GM08714 (cell line): ENCODE measurements around the gene SCN2A.
"Not testable (repeated sequence)": the region's sequence is repeated elsewhere in the genome, so short reads cannot be mapped to it uniquely, and the experiment has no call there.

Source experiments
- H3K4me3 ChIP-seq: fragments of 200-500 bp; sonication (Bioruptor generic); 2 replicates; pipeline ENCODE4 v1.5.1; 2014; ENCODE audit warnings: mild to moderate bottlenecking, low read length, inconsistent platforms
- ZNF274 ChIP-seq: IDR thresholded peaks from 2 replicates; pipeline ENCODE4 v1.6.1; 2012; ENCODE audit warnings: mild to moderate bottlenecking, low read depth, low read length

SCN2A gene

GRCh38 chr2:165328272-165328671 lies 89.1 kb downstream of the SCN2A start:
- no peak for TF ChIP-seq ZNF274
- no peak overlapping the region for H3K4me3 ChIP-seq

DNA sequence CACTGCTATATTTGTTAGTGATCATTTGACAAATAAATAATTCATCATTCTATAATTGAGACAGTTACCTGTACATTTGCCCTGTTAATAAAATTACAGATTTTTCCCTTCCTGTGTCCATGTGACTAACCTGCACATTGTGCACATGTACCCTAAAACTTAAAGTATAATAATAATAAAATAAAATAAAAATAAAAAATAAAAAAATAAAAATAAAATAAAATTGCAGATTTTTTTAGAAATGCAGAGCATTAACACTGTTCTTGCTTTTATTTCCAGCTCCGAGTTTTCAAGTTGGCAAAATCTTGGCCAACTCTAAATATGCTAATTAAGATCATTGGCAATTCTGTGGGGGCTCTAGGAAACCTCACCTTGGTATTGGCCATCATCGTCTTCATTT lies 105.1 kb downstream of the SCN2A start:
- not testable (repeated sequence) for H3K4me3 ChIP-seq

GRCh38 chr2:165348441-165348840 lies 109.2 kb downstream of the SCN2A start:
- H3K4me3 ChIP-seq, result no peak overlapping the region
- TF ChIP-seq ZNF274, result no peak

DNA sequence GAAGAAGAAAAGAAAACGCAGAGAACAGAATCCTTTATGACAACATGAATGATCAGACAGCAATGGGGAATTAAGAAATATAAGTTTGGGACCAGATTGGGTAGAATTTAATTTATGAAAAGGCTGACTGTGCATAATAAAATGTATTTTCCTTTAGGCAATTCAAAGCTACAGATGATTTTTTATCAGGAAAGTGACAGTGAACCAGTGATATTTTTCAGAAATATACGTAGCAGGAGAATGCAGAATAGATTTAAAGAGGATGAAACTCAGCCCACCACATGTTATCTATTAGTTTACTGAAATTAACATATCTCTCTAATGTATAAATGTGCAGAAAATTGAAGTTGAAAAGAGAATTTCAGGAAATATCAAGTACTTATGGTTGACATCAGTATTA lies 110.0 kb downstream of the SCN2A start:
- H3K4me3 ChIP-seq, result no peak overlapping the region
- no peak for TF ChIP-seq ZNF274

- H3K4me3 ChIP-seq, result no peak overlapping the region
These were observed 118.5 kb downstream of the SCN2A start for GRCh38 chr2:165357758-165358157.

DNA sequence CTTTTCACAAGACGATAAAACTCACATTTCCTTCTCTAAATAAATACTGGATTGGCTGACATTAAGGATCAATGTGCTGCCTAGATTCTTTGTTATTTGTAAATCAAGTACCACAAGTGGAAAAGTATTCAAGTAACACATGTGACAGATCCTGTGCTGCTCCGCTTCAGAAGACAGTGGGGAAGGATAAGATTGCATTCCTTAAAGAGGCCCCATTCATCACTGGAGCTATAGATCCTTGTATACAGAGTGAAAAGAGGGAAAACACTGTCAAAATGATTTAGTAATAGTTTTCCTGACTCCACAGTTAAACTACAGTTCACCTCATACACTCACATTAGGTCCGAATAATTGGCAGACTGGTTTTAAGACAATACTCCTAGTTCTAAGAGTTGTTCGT lies 122.3 kb downstream of the SCN2A start:
- H3K4me3 ChIP-seq, result no peak overlapping the region
- TF ChIP-seq ZNF274, result no peak

More at GRCh38 chr2:165357758-165358157, 118.5 kb downstream of the SCN2A start:
- no peak for TF ChIP-seq ZNF274

GRCh38 chr2:165369131-165369897 lies 130.1 kb downstream of the SCN2A start:
- no peak overlapping the region for H3K4me3 ChIP-seq
- TF ChIP-seq ZNF274, result no peak

DNA sequence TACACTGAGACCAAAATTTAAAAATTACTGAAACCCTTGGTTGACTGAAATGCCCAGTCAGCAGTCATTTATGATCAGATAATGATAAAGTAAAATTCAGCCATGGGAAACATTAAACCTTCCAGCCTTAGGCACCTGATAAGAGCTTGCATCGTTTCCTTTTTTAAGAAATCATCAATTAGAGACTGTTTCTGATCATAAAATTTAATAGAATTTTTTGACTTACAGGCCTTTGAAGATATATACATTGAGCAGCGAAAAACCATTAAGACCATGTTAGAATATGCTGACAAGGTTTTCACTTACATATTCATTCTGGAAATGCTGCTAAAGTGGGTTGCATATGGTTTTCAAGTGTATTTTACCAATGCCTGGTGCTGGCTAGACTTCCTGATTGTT lies 130.7 kb downstream of the SCN2A start:
- TF ChIP-seq ZNF274, result no peak
- H3K4me3 ChIP-seq, result no peak overlapping the region

DNA sequence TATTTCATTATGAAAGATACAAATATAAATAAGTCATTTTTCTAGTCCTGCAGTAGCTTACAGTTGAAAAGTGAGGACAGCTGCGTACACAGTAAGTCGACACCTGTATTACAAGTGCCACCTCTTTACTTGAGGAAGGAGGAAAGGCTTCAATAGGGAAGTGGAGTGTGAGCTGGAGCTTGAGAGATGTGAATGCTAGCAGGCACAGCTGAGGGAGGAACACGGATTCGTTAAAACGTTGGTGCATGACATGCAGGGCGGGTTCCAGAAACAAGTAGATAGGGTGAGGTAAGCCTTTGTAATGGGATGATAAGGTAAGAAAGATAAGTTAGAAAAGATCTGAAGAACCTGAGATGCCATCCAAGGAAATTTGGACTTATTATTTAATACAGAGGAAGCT lies 132.1 kb downstream of the SCN2A start:
- H3K4me3 ChIP-seq, result no peak overlapping the region
- TF ChIP-seq ZNF274, result no peak

GRCh38 chr2:165373278-165374010 lies 134.2 kb downstream of the SCN2A start:
- no peak for TF ChIP-seq ZNF274

DNA sequence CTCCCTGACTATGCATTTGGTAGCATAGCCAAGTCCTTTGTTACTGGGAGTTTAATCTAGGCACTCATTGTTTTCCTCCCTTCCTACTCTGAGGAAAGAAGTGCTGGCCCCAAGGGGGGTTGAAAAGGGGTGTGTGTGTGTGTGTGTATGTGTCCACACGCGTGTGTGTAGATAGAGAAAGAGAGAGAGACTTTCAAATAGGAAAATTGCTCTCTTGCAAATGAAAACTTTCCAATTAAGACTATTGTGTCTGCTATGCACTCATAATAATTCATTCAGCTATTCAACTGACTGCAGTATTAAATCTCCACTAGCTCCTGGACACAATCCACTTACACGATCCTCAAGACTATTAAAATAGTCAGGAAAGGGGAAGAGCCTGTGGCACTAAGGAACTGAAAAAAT lies 137.4 kb downstream of the SCN2A start:
- no peak overlapping the region for H3K4me3 ChIP-seq
- no peak for TF ChIP-seq ZNF274

More at GRCh38 chr2:165373278-165374010, 134.2 kb downstream of the SCN2A start:
- H3K4me3 ChIP-seq, result no peak overlapping the region

GRCh38 chr2:165382362-165382761 lies 143.1 kb downstream of the SCN2A start:
- TF ChIP-seq ZNF274, result no peak
- H3K4me3 ChIP-seq, result no peak overlapping the region

DNA sequence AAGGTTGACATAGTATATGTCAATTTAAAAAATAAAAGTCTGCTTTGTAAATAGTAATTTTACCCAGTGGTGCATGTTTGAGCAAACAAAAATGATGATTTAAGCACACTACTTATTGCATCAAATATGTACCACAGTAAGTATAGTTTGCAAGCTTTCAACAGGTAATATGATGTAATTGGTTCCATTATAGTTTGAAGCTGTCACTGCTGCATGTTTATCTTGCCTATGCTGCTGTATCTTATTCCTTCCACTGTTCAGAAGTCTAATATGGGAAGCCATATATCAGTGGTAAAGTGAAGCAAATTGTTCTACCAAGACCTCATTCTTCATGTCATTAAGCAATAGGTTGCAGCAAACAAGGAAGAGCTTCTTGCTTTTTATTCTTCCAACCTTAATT lies 151.7 kb downstream of the SCN2A start:
- no peak for TF ChIP-seq ZNF274

GRCh38 chr2:165391791-165392190 lies 152.6 kb downstream of the SCN2A start:
- no peak overlapping the region for H3K4me3 ChIP-seq
- no peak for TF ChIP-seq ZNF274

More for the DNA sequence above, 151.7 kb downstream of the SCN2A start:
- H3K4me3 ChIP-seq, result no peak overlapping the region

DNA sequence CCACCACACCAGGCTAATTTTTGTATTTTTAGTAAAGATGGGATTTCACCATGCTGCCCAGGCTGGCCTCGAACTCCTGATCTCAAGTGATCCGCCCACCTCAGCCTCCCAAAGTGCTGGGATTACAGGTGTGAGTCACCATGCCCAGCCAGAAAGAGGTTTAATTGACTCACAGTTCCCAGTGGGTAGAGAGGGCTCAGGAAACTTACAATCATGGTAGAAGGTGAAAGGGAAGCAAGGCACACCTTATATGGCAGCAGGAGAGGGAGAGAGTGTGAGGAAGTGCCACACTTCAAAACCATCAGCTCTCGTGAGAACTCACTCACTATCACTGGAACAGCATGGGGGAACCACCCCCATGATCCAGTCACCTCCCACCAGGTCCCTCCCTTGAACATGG lies 159.4 kb downstream of the SCN2A start:
- H3K4me3 ChIP-seq, result not testable (repeated sequence)
